Measurements from ENCODE around the gene ADARB2. TPM values are rescaled to one million over a fixed set of nuclear protein-coding genes. Genes with fewer than 3 reads are reported as not detected.

The ADARB2 gene
- polyA plus RNA-seq, 3 donors, result not detected

DNA sequence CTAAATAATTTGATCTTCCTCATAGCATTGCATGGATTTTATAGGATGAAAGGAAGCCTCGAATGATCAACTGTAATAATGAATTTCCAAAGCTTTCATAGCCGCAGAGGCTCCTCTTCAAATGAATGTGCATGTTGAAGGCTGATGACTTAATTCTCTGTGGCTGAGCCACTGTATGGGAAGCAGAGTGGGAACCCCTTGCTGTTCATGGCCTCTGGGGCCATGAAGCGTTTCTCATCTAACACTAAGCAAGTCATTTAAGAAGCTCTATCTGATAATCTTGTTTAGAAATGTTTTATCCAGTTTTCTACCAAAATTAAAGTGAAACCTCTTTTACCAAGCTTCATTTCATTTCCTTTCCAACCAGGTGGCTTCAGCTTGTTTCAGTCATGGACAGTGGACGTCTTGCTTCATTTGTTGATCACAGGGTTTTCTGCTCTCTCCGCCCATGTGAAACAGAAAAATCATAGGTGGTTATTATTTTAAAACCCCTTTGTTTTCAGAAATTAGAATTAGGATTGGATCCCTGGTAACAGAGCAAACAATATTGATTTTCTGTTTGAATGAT is 10.3 kb upstream of the ADARB2 start:
- Histone ChIP-seq H2AFZ (ENCODE audit: insufficient read depth, low read depth, low read length, poor library complexity, severe bottlenecking) (no peak overlapping the region), H3K4me2 (replicated peaks; ENCODE audit: extremely low read depth, low read length, poor library complexity, severe bottlenecking) (no peak overlapping the region), H3K27me3 (ENCODE audit: control insufficient read depth in 2 of 2, insufficient read depth in 2 of 2, low read length in 2 of 2) (no peaks in the 10 kb centered on the region), H3K27ac (ENCODE audit: low read depth in 1 of 2, low read length in 2 of 2) (no peak overlapping the region), H3K36me3 (replicated peaks in 1 of 2; ENCODE audit: control insufficient read depth in 1 of 2, insufficient read depth in 2 of 2, low read length in 2 of 2) (no peaks in the 10 kb centered on the region), H3K79me2 (ENCODE audit: insufficient read depth, low read length) (no peaks in the 10 kb centered on the region), H3K9ac (ENCODE audit: insufficient read depth, low read length, poor library complexity, severe bottlenecking) (no peak overlapping the region), H3K4me1 (ENCODE audit: control insufficient read depth in 1 of 2, insufficient read depth in 2 of 2, low read length in 2 of 2) (no peaks in the 10 kb centered on the region), H4K20me1 (ENCODE audit: insufficient read depth, low read length) (no peaks in the 10 kb centered on the region), H3K4me3 (replicated peaks in 1 of 3; ENCODE audit: low read depth in 2 of 3, low read length in 3 of 3) (no peak overlapping the region), H3K9me3 (replicated peaks in 1 of 2; ENCODE audit: control insufficient read depth in 1 of 2, insufficient read depth in 1 of 2, low read length in 2 of 2) (peaks cover 12 to 19% of the 10 kb centered on the region in 2 donors)
- no CpG with 5 or more reads among the region's 5 CpGs for WGBS (ENCODE audit: insufficient coverage)
- no peak for DNase-seq
- no peaks in the 10 kb centered on the region for H3K36me3 Mint-ChIP-seq
- no peaks in the 10 kb centered on the region for H3K4me1 Mint-ChIP-seq
- intact Hi-C loops (cut with micrococcal nuclease), result no loop called here
- H3K4me3 Mint-ChIP-seq, result no peak overlapping the region
- peaks cover 4 to 28% (median 9%) of the 10 kb centered on the region in 7 donors for H3K9me3 Mint-ChIP-seq
- peaks cover 2 to 7% (median 2%) of the 10 kb centered on the region in 3 donors for H3K27me3 Mint-ChIP-seq (ENCODE audit: low read depth in 3 of 3)
- H3K27ac Mint-ChIP-seq, result no peak overlapping the region
- TF ChIP-seq, protein P1, sequence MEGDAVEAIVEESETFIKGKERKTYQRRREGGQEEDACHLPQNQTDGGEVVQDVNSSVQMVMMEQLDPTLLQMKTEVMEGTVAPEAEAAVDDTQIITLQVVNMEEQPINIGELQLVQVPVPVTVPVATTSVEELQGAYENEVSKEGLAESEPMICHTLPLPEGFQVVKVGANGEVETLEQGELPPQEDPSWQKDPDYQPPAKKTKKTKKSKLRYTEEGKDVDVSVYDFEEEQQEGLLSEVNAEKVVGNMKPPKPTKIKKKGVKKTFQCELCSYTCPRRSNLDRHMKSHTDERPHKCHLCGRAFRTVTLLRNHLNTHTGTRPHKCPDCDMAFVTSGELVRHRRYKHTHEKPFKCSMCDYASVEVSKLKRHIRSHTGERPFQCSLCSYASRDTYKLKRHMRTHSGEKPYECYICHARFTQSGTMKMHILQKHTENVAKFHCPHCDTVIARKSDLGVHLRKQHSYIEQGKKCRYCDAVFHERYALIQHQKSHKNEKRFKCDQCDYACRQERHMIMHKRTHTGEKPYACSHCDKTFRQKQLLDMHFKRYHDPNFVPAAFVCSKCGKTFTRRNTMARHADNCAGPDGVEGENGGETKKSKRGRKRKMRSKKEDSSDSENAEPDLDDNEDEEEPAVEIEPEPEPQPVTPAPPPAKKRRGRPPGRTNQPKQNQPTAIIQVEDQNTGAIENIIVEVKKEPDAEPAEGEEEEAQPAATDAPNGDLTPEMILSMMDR (IDR thresholded peaks at IDR 0.05), result no peak

DNA sequence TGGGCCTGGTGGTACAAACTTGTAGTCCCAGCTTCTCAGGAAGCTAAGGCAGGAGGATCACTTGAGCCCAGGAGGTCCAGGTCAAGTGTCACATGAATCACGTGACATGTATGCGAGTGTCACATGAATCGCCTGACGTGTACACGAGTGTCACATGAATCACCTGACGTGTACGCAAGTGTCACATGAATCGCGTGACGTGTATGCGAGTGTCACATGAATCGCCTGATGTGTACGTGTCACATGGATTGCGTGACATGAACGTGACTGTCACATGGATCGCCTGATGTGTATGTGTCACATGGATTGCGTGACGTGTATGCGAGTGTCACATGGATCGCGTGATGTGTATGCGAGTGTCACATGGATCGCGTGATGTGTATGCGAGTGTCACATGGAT is 9.5 kb upstream of the ADARB2 start:
- Histone ChIP-seq H3K4me2 (replicated peaks; ENCODE audit: extremely low read depth, low read length, poor library complexity, severe bottlenecking) (no peak overlapping the region), H3K79me2 (ENCODE audit: insufficient read depth, low read length) (no peaks in the 10 kb centered on the region), H3K27ac (ENCODE audit: low read depth in 1 of 2, low read length in 2 of 2) (no peak overlapping the region), H4K20me1 (ENCODE audit: insufficient read depth, low read length) (no peaks in the 10 kb centered on the region), H3K4me1 (ENCODE audit: control insufficient read depth in 1 of 2, insufficient read depth in 2 of 2, low read length in 2 of 2) (no peaks in the 10 kb centered on the region), H3K27me3 (ENCODE audit: control insufficient read depth in 2 of 2, insufficient read depth in 2 of 2, low read length in 2 of 2) (no peaks in the 10 kb centered on the region), H3K9ac (ENCODE audit: insufficient read depth, low read length, poor library complexity, severe bottlenecking) (no peak overlapping the region), H3K4me3 (replicated peaks in 1 of 3; ENCODE audit: low read depth in 2 of 3, low read length in 3 of 3) (no peak overlapping the region), H3K9me3 (replicated peaks in 1 of 2; ENCODE audit: control insufficient read depth in 1 of 2, insufficient read depth in 1 of 2, low read length in 2 of 2) (peaks cover 12 to 19% of the 10 kb centered on the region in 2 donors), H3K36me3 (replicated peaks in 1 of 2; ENCODE audit: control insufficient read depth in 1 of 2, insufficient read depth in 2 of 2, low read length in 2 of 2) (no peaks in the 10 kb centered on the region), H2AFZ (ENCODE audit: insufficient read depth, low read depth, low read length, poor library complexity, severe bottlenecking) (no peak overlapping the region)
- Mint-ChIP-seq H3K27ac (no peak overlapping the region), H3K4me1 (no peaks in the 10 kb centered on the region), H3K27me3 (ENCODE audit: low read depth in 3 of 3) (peaks cover 0 to 9% (median 2%) of the 10 kb centered on the region in 3 donors), H3K9me3 (peaks cover 4 to 28% (median 9%) of the 10 kb centered on the region in 7 donors), H3K36me3 (no peaks in the 10 kb centered on the region), H3K4me3 (no peak overlapping the region)
- intact Hi-C loops (cut with micrococcal nuclease), result no loop called here
- WGBS (ENCODE audit: insufficient coverage), result 97% methylated on average over 25 of the region's 25 CpGs
- no peak for DNase-seq
- TF ChIP-seq, protein P1 (IDR thresholded peaks at IDR 0.05), result no peak
